HG03469 (cell line): ENCODE measurements around the gene SZT2.
A peak's percentile ranks its signal among the peaks of the same experiment; 100 is the strongest.

Source experiments
- ATAC-seq: cut with Tn5 transposase; IDR thresholded peaks from one replicate; pipeline ENCODE4 v1.9.1; 2021; ENCODE audit warnings: mild to moderate bottlenecking, moderate library complexity, moderate number of reproducible peaks; ENCODE audit not compliant: unreplicated experiment

Gene SZT2

GRCh38 chr1:43389326-43390313 lies at the start of gene SZT2, which contains the start of gene MED8:
SZT2 (plus strand) TSS chr1:43389899; CDS start chr1:43389969, 70 bp downstream.
MED8 (minus strand) TSS chr1:43389800; CDS start chr1:43389764, 36 bp downstream.
- ATAC-seq: no peak

DNA sequence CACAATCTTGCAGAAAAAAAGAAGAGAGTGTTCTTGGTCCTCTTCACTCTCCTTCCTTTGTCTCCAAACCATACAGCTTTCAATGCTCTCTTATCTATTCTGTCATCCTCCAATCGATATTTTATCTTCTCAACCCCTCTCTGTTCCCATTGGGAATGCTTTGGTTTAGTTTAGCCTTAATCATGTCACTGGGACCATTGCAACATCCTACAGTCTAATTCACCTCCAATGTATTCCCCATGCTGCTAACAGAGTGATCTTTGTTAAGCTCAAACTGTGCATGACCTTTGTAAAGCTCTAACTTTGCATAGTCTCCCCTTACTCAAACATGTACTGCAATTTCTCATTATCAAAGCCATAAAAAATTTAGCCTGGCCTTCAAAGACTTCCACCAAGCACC lies 49.1 kb upstream of the SZT2 start:
- ATAC-seq: no peak

DNA sequence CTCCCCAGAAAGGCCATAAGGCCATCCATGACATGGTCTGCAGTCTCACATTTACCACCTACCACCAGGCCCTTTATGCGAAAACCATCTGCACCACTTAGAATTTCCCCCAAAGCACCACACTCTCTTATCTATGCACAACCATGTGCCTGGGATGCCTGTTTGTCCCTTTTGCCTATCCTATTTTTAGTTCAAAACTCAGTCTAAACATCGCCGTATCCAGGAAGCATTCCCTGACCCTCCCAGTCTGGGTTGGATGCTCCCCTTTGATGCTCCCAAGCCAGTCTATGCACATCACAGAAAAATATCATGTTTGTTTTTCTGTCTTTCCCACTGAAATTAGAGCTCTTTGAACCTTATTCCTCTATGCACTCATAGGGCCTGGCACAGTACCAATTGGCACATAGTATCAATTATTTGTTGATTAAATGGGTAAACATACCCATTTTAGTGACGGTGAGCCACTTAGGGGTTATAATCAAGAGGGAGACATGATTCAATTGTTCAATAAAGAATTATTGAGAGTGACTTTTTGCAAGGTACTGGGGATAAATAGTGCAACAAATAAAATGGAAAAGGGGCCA lies 45.3 kb upstream of the SZT2 start:
- no peak for ATAC-seq

GRCh38 chr1:43345120-43345519 lies 44.6 kb upstream of the SZT2 start:
- no peak for ATAC-seq

GRCh38 chr1:43346636-43347035 lies 43.1 kb upstream of the SZT2 start:
- ATAC-seq: no peak

DNA sequence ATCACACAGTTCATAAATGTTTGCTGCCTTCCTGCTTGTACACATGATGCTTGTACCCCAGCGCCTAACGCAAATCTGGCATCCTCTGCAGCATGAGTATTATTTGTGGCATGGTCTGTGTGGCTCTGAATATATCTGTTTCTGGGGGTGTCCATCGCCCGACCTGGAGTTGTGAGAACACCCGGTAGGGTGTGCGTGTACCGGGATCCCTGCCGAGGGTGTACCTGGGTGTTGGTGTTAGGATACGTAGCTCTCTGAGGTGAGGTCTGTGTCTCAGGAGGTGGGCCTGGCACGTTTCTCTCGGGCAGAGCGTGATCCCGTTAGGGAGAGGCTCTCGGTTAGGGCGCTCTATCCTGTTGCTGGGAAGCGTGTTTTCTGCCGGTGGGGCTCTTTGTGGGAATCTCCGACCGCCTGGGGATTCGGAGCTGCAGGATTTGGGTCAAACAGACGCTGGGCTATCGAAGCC lies 41.3 kb upstream of the SZT2 start:
- ATAC-seq: no peak

DNA sequence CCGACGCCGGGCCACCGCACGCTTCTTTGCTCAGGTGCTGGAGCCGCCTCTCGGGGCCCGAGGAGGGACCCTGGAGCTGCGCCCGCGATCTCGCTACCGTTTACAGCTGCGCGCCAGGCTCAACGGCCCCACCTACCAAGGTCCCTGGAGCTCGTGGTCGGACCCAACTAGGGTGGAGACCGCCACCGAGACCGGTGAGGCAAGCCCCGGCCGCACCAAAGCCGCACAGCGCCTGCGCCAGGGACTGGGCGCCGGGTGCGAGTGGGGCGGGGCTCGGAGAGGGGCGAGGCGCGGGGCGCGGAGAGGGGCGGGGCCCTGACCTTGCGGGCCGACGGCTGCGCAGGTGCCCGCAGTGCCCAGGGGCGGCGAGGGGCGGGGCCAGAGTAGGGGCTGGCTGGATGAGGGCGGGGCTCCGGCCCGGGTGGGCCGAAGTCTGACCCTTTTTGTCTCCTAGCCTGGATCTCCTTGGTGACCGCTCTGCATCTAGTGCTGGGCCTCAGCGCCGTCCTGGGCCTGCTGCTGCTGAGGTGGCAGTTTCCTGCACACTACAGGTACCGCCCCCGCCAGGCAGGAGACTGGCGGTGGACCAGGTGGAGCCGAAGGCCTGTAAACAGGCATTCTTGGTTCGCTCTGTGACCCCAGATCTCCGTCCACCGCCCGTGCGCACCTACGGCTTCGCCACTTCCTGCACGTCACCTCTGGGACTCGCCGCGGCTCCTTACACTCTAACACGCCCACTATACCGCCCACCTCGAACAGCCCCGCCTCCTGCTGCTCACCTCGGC lies 40.7 kb upstream of the SZT2 start:
- no peak for ATAC-seq

GRCh38 chr1:43349594-43350306 lies 39.9 kb upstream of the SZT2 start:
- ATAC-seq: no peak

- ATAC-seq: no peak
Measured at GRCh38 chr1:43350976-43351375, 38.7 kb upstream of the SZT2 start.

DNA sequence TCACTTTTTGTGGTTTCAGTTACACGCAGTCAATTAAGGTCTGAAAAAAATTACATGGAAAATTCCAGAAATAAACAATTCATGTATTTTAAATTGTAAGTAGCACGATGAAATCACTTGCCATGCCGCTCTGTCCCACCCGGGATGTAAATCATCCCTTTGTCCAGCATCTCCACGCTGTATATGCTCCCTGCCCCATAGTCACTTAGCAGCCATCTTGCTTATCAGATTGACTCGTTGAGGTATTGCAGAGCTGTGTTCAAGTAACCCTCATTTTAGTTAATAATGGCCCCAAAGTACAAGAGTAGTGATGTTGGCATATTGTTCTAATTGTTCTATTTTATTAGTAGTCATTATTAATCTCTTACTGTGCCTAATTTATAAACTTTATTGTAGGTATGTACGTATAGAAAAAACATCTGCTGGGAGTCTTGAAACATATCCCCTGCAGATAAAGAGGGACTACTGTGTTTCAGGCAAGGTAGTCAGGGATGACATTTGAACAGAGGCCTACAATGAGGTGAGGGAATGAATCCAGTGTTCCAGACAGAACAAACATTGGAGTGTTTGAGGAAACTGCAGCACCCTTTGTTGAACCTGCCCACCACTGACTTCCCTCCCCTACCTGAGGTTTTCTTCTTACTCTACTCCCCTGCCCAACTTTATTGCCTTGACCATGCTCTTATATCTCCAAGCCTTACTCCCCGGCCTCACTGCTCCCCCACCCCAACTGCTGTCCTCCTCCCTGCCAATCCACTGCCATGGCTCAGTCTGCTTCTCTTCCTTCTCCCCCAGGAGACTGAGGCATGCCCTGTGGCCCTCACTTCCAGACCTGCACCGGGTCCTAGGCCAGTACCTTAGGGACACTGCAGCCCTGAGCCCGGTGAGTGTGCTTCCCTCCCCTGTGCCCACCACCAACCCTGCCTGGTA lies 38.0 kb upstream of the SZT2 start:
- ATAC-seq: no peak

DNA sequence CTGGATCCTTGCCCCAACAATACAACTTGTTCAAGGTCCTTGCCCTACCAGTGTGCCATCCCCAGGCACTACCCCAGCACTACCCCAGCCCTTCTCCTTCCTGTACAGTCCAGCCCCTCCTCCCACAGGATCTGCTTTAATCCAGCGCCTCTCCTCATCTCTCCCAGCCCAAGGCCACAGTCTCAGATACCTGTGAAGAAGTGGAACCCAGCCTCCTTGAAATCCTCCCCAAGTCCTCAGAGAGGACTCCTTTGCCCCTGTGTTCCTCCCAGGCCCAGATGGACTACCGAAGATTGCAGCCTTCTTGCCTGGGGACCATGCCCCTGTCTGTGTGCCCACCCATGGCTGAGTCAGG lies 37.4 kb upstream of the SZT2 start:
- ATAC-seq: no peak

DNA sequence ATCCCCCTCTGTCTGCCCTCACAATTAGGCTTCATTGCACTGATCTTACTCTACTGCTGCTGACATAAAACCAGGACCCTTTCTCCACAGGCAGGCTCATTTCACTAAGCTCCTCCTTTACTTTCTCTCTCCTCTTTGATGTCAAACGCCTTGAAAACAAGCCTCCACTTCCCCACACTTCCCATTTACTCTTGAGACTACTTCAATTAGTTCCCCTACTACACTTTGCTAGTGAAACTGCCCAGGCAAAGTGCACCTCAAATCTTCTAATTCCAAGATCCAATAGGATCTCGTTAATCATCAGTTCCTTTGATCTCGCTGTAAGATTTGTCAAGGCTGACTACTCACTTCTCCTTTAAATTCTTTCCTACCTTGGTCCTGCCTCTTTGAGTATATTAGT lies 36.8 kb upstream of the SZT2 start:
- no peak for ATAC-seq

GRCh38 chr1:43354471-43354870 lies 35.2 kb upstream of the SZT2 start:
- no peak for ATAC-seq

DNA sequence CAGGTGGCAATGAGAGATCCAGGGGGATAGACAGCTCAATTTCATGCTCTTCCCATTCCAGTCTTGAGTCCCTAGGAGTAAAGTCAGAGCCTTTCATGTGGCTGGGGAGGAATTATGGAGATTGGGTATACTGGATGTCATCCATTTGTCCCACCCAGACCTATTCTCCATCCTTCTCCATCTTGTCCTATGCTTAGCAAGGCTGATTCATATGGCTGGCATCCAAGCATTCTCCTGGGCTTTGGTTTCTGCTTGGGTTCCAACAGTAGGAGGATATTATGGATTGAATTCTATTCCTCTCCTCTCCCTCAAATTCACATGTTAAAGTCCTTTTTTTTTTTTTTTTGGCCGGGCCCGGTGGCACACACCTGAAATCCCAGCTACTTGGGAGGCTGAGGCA lies 34.8 kb upstream of the SZT2 start:
- no peak for ATAC-seq

GRCh38 chr1:43357251-43357650 lies 32.4 kb upstream of the SZT2 start:
- ATAC-seq: no peak

GRCh38 chr1:43358121-43358745 lies 31.5 kb upstream of the SZT2 start:
- ATAC-seq: no peak

DNA sequence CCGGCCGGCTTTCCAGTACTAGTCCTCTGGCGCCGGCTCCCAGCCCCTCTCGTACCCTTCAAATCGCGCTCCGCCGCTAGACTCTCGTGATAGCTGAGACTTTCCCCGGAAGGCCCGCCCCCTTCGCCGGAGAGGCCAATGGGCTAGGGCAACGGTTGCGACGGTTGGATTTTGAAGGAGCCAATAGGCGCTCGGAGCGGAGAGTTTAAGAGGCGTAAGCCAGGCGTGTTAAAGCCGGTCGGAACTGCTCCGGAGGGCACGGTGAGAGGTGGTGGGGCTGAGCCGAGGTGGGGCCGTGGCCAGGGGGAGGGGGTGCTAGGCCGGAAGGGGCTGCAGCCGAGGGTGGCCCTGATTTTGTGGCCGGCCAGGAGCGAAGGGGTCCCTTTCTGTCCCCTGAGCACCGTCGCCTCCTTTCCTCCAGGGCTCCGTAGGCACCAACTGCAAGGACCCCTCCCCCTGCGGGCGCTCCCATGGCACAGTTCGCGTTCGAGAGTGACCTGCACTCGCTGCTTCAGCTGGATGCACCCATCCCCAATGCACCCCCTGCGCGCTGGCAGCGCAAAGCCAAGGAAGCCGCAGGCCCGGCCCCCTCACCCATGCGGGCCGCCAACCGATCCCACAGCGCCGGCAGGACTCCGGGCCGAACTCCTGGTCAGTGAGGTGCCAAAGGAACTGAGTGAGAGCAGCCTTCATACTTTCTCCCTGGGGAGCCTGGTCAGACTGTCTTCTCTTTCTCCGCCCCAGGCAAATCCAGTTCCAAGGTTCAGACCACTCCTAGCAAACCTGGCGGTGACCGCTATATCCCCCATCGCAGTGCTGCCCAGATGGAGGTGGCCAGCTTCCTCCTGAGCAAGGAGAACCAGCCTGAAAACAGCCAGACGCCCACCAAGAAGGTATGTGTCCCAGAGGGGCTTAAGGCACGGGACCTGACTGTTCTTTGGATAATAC lies 30.7 kb upstream of the SZT2 start, which contains the start of gene CDC20:
Gene CDC20, plus strand, starts transcription at position 236 of the 948 bp plus-strand sequence. Its CDS starts 235 bp downstream, at position 471.
- ATAC-seq: peak; percentile 77

DNA sequence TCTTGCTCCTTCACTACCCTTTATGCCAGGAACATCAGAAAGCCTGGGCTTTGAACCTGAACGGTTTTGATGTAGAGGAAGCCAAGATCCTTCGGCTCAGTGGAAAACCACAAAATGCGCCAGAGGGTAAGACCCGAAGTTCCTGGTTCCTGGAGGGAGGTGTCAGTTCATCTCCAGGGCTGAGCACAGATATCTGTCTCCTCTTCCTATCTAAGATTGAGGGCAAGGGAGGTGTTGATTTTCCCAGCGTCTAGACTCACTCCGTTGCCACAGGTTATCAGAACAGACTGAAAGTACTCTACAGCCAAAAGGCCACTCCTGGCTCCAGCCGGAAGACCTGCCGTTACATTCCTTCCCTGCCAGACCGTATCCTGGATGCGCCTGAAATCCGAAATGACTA lies 30.0 kb upstream of the SZT2 start:
- ATAC-seq: no peak
